PC-9 (cell line): Measurements from ENCODE around the gene EXOC7.

Experiments used
- CTCF ChIP-seq: fragments of 200-600 bp; sonication (generic); conservative IDR thresholded peaks from 2 replicates; pipeline ENCODE4 v1.6.1; 2017; ENCODE audit warnings: mixed run types, antibody characterized with exemption, mild to moderate bottlenecking, moderate library complexity
- EZH2 ChIP-seq: fragments of 200-600 bp; sonication (generic); IDR thresholded peaks from 2 replicates; pipeline ENCODE4 v1.8.0; 2017; ENCODE audit warnings: antibody characterized with exemption, low read depth

GRCh38 chr17:76087531-76087930 lies 16.1 kb downstream of the EXOC7 start:
- no peak for TF ChIP-seq CTCF
- TF ChIP-seq EZH2, result no peak
